ENCODE measurements around the gene METRNL. TPM values are rescaled to one million over a fixed set of nuclear protein-coding genes. Genes with fewer than 3 reads are reported as not detected.
"Not testable (repeated sequence)": the region's sequence is repeated elsewhere in the genome, so short reads cannot be mapped to it uniquely, and the experiment has no call there.

Gene METRNL
- total RNA-seq, 4 donors from 2014 or later, result 80.3 to 137 (median 87.7) TPM

GRCh38 chr17:83137523-83137922, 58.1 kb downstream of the METRNL start:
- H3K9me3 ChIP-seq, result peaks cover 0 to 1% (median 0%) of the 10 kb centered on the region in 3 donors
- H3K4me1 ChIP-seq, result no peaks in the 10 kb centered on the region
- intact Hi-C loops (cut with DNase I), result no loop called here
- H3K27me3 ChIP-seq, result peaks cover 0 to 51% (median 0%) of the 10 kb centered on the region in 4 donors
- 88% methylated on average over 2 to 9 of the region's 9 CpGs for WGBS, 2 donors
- no peaks in the 10 kb centered on the region for H3K36me3 ChIP-seq
- no peak overlapping the region for H3K4me3 ChIP-seq
- TF ChIP-seq CTCF (IDR thresholded peaks at IDR 0.05) (no peak), POLR2A (IDR thresholded peaks at IDR 0.05) (no peak)
- no peak overlapping the region for H3K27ac ChIP-seq
- DNase-seq, result no peak

- peaks cover 0 to 4% (median 0%) of the 10 kb centered on the region in 3 donors for H3K9me3 ChIP-seq
- intact Hi-C loops (cut with DNase I), result no loop called here
- H3K36me3 ChIP-seq, result no peaks in the 10 kb centered on the region
- H3K27ac ChIP-seq, result no peak overlapping the region
- no peak for TF ChIP-seq CTCF (IDR thresholded peaks at IDR 0.05)
- no peak for TF ChIP-seq POLR2A (IDR thresholded peaks at IDR 0.05)
- WGBS, 2 donors, result 47 to 52% methylated on average over 3 of the region's 3 CpGs
- H3K4me3 ChIP-seq, result no peak overlapping the region
- no peaks in the 10 kb centered on the region for H3K4me1 ChIP-seq
- no peak for DNase-seq
- peaks cover 0 to 39% (median 0%) of the 10 kb centered on the region in 4 donors for H3K27me3 ChIP-seq
Observed at GRCh38 chr17:83138820-83139219, 59.4 kb downstream of the METRNL start.

- H3K4me1 ChIP-seq; H3K36me3 ChIP-seq; DNase-seq; H3K9me3 ChIP-seq; H3K27ac ChIP-seq; intact Hi-C loops (cut with DNase I); H3K4me3 ChIP-seq: not testable (repeated sequence)
- 77 to 78% methylated on average over 1 to 4 of the region's 31 CpGs for WGBS, 2 donors
- peaks cover 0 to 37% (median 0%) of the 10 kb centered on the region in 4 donors for H3K27me3 ChIP-seq
Observed at GRCh38 chr17:83139541-83140248, 60.3 kb downstream of the METRNL start.

GRCh38 chr17:83140249-83140566, 60.8 kb downstream of the METRNL start:
- H3K9me3 ChIP-seq; intact Hi-C loops (cut with DNase I); DNase-seq; H3K27ac ChIP-seq; H3K4me3 ChIP-seq; H3K4me1 ChIP-seq; H3K36me3 ChIP-seq: not testable (repeated sequence)
- H3K27me3 ChIP-seq, result peaks cover 0 to 40% (median 0%) of the 10 kb centered on the region in 4 donors
- WGBS, 2 donors, result no CpG with 5 or more reads among the region's 13 CpGs

GRCh38 chr17:83142619-83143018, 63.2 kb downstream of the METRNL start:
- Histone ChIP-seq H3K4me1 (peaks cover 0 to 12% (median 5%) of the 10 kb centered on the region in 3 donors), H3K27me3 (peaks cover 0 to 20% (median 0%) of the 10 kb centered on the region in 4 donors), H3K9me3 (peaks cover 0 to 4% (median 0%) of the 10 kb centered on the region in 3 donors), H3K27ac (no peak overlapping the region), H3K36me3 (no peaks in the 10 kb centered on the region), H3K4me3 (no peak overlapping the region)
- DNase-seq, result no peak
- intact Hi-C loops (cut with DNase I), result no loop called here
- no peak for TF ChIP-seq CTCF (IDR thresholded peaks at IDR 0.05)
- no peak for TF ChIP-seq POLR2A (IDR thresholded peaks at IDR 0.05)
- 84 to 88% methylated on average over 4 of the region's 4 CpGs for WGBS, 2 donors

- peaks cover 0 to 12% (median 5%) of the 10 kb centered on the region in 3 donors for H3K4me1 ChIP-seq
- H3K27me3 ChIP-seq, result peaks cover 0 to 16% (median 0%) of the 10 kb centered on the region in 4 donors
- peak overlapping the region in 2 of 4 donors; percentile 1 to 58 for H3K27ac ChIP-seq
- H3K4me3 ChIP-seq, result no peak overlapping the region
- no peaks in the 10 kb centered on the region for H3K36me3 ChIP-seq
- WGBS, 2 donors, result 90 to 91% methylated on average over 10 of the region's 10 CpGs
- intact Hi-C loops (cut with DNase I), result no loop called here
- peaks cover 0 to 4% (median 0%) of the 10 kb centered on the region in 3 donors for H3K9me3 ChIP-seq
- TF ChIP-seq POLR2A (IDR thresholded peaks at IDR 0.05), result no peak
- no peak for TF ChIP-seq CTCF (IDR thresholded peaks at IDR 0.05)
- no peak for DNase-seq
Observed at GRCh38 chr17:83143817-83144231, 64.4 kb downstream of the METRNL start.

Other genes starting within 250 kb of the METRNL start
- 100 to 1,000 TPM in 2 of 4 donors, 10 to 100 TPM in 2; 55.4 to 253 (median 96.8) TPM for gene ZNF750, start 239.6 kb upstream of the METRNL start, total RNA-seq

Measured in esophagus squamous epithelium (tissue), 5 donors.